ENCODE results near the gene CSNK1A1L.
"Not testable (repeated sequence)": the region's sequence is repeated elsewhere in the genome, so short reads cannot be mapped to it uniquely, and the experiment has no call there.

Gene CSNK1A1L

GRCh38 chr13:37059848-37060192 is 45.6 kb downstream of the CSNK1A1L start:
- in situ Hi-C loops (cut with HindIII; ENCODE audit: low sequenced_read_pairs), result no loop called here

GRCh38 chr13:37058910-37059847 is 46.3 kb downstream of the CSNK1A1L start, which contains the start of gene SUPT20H:
Gene SUPT20H, minus strand, starts transcription at chr13:37059688. Its CDS starts 8,198 bp downstream, at chr13:37051490.
- in situ Hi-C loops (cut with HindIII; ENCODE audit: low sequenced_read_pairs), result no loop called here

- in situ Hi-C loops (cut with HindIII; ENCODE audit: low sequenced_read_pairs), result not testable (repeated sequence)
Observed at GRCh38 chr13:37056228-37056627, 49.2 kb downstream of the CSNK1A1L start.

Measured in DLD1 (cell line).